Measurements from ENCODE around the gene CTNNA1.
A peak's percentile ranks its signal among the peaks of the same experiment; 100 is the strongest.
"Not testable (repeated sequence)": the region's sequence is repeated elsewhere in the genome, so short reads cannot be mapped to it uniquely, and the experiment has no call there.

The CTNNA1 gene

GRCh38 chr5:138760448-138761110 lies 7.4 kb downstream of the CTNNA1 start:
- no peak for DNase-seq (ENCODE audit: low spot score)

- not testable (repeated sequence) for DNase-seq (ENCODE audit: low spot score)
These were observed 7.9 kb downstream of the CTNNA1 start for GRCh38 chr5:138761115-138761514.

- DNase-seq (ENCODE audit: low spot score): not testable (repeated sequence)
These were observed 8.4 kb downstream of the CTNNA1 start for GRCh38 chr5:138761670-138762069.

- no peak for DNase-seq (ENCODE audit: low spot score)
These were observed 8.9 kb downstream of the CTNNA1 start for GRCh38 chr5:138762110-138762509.

GRCh38 chr5:138763037-138763778 lies 10.0 kb downstream of the CTNNA1 start:
- DNase-seq (ENCODE audit: low spot score): no peak

GRCh38 chr5:138770291-138770690 lies 17.1 kb downstream of the CTNNA1 start:
- no peak for DNase-seq (ENCODE audit: low spot score)

- DNase-seq (ENCODE audit: low spot score): no peak
These were observed 17.8 kb downstream of the CTNNA1 start for GRCh38 chr5:138770977-138771376.

- DNase-seq (ENCODE audit: low spot score): no peak
These were observed 19.9 kb downstream of the CTNNA1 start for GRCh38 chr5:138772986-138773594.

- DNase-seq (ENCODE audit: low spot score): peak; percentile 40
These were observed 20.4 kb downstream of the CTNNA1 start for GRCh38 chr5:138773624-138774023.

GRCh38 chr5:138775034-138775433 lies 21.8 kb downstream of the CTNNA1 start:
- peak; percentile 80 for DNase-seq (ENCODE audit: low spot score)

GRCh38 chr5:138778234-138778633 lies 25.0 kb downstream of the CTNNA1 start:
- DNase-seq (ENCODE audit: low spot score): no peak

GRCh38 chr5:138783976-138784375 lies 30.8 kb downstream of the CTNNA1 start:
- DNase-seq (ENCODE audit: low spot score): no peak

- DNase-seq (ENCODE audit: low spot score): no peak
These were observed 31.4 kb downstream of the CTNNA1 start for GRCh38 chr5:138784590-138784989.

- DNase-seq (ENCODE audit: low spot score): peak; percentile 27
These were observed 36.6 kb downstream of the CTNNA1 start for GRCh38 chr5:138789771-138790242.

- peak; percentile 34 for DNase-seq (ENCODE audit: low spot score)
These were observed 37.5 kb downstream of the CTNNA1 start for GRCh38 chr5:138790684-138791083.

GRCh38 chr5:138792195-138792790 lies 39.1 kb downstream of the CTNNA1 start:
- DNase-seq (ENCODE audit: low spot score): no peak

- DNase-seq (ENCODE audit: low spot score): no peak
These were observed 40.4 kb downstream of the CTNNA1 start for GRCh38 chr5:138793575-138793974.

- no peak for DNase-seq (ENCODE audit: low spot score)
These were observed 50.1 kb downstream of the CTNNA1 start for GRCh38 chr5:138803285-138803684.

- DNase-seq (ENCODE audit: low spot score): no peak
These were observed 50.7 kb downstream of the CTNNA1 start for GRCh38 chr5:138803935-138804334.

GRCh38 chr5:138805096-138805495 lies 51.9 kb downstream of the CTNNA1 start:
- DNase-seq (ENCODE audit: low spot score): peak; percentile 35

GRCh38 chr5:138807182-138807581 lies 54.0 kb downstream of the CTNNA1 start:
- DNase-seq (ENCODE audit: low spot score): no peak

- DNase-seq (ENCODE audit: low spot score): peak; percentile 45
These were observed 56.2 kb downstream of the CTNNA1 start for GRCh38 chr5:138809391-138809790.

- not testable (repeated sequence) for DNase-seq (ENCODE audit: low spot score)
These were observed 57.6 kb downstream of the CTNNA1 start for GRCh38 chr5:138810861-138811260.
